AG04449 (cell line): ENCODE results near the gene TAGLN.

ENCODE experiments used
- CTCF ChIA-PET: fragments of 350-600 bp; formaldehyde crosslinking; extraction: SDS; loops from one replicate; lab custom pipeline; 2021; ENCODE audit warnings: antibody characterized with exemption; lab: Yijun Ruan, JAX
- POLR2A ChIA-PET: fragments of 400-600, 350-600 bp; formaldehyde crosslinking; extraction: SDS; loops from one replicate; lab custom pipeline; 2020; ENCODE audit warnings: antibody characterized with exemption, inconsistent platforms; lab: Yijun Ruan, JAX
- DNase-seq: peaks from one replicate; pipeline ENCODE4 v3.0.0-alpha.2; 2010; ENCODE audit warnings: low read depth, low spot score
- H3K4me3 ChIP-seq: 2 replicates; pipeline ENCODE4 v1.5.1; 2011; ENCODE audit warnings: low read depth, mild to moderate bottlenecking, control low read depth, low read length
- TF ChIP-seq, protein P1 (sequence below): IDR thresholded peaks from one replicate; pipeline ENCODE4 v1.5.1; 2011; ENCODE audit warnings: mild to moderate bottlenecking, moderate library complexity, low read length, control low read depth, inconsistent platforms; ENCODE audit not compliant: insufficient read depth; ENCODE audit errors: missing control alignments

Gene TAGLN

GRCh38 chr11:117187799-117188481, 11.2 kb upstream of the TAGLN start:
- CTCF ChIA-PET, result no interaction called here
- no peak overlapping the region for H3K4me3 ChIP-seq
- DNase-seq, result no peak
- POLR2A ChIA-PET, result no interaction called here
- TF ChIP-seq, protein P1, sequence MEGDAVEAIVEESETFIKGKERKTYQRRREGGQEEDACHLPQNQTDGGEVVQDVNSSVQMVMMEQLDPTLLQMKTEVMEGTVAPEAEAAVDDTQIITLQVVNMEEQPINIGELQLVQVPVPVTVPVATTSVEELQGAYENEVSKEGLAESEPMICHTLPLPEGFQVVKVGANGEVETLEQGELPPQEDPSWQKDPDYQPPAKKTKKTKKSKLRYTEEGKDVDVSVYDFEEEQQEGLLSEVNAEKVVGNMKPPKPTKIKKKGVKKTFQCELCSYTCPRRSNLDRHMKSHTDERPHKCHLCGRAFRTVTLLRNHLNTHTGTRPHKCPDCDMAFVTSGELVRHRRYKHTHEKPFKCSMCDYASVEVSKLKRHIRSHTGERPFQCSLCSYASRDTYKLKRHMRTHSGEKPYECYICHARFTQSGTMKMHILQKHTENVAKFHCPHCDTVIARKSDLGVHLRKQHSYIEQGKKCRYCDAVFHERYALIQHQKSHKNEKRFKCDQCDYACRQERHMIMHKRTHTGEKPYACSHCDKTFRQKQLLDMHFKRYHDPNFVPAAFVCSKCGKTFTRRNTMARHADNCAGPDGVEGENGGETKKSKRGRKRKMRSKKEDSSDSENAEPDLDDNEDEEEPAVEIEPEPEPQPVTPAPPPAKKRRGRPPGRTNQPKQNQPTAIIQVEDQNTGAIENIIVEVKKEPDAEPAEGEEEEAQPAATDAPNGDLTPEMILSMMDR, result no peak

- POLR2A ChIA-PET, result no interaction called here
- no peak for DNase-seq
- TF ChIP-seq, protein P1, result no peak
- CTCF ChIA-PET, result interaction anchor here (1.1 kb wide), 1 partner anchor 8 kb away, joined by 7 read pairs; no protein-coding TSS in a partner anchor
- H3K4me3 ChIP-seq, result no peak overlapping the region
These were observed 10.5 kb upstream of the TAGLN start for GRCh38 chr11:117188620-117189081.

DNA sequence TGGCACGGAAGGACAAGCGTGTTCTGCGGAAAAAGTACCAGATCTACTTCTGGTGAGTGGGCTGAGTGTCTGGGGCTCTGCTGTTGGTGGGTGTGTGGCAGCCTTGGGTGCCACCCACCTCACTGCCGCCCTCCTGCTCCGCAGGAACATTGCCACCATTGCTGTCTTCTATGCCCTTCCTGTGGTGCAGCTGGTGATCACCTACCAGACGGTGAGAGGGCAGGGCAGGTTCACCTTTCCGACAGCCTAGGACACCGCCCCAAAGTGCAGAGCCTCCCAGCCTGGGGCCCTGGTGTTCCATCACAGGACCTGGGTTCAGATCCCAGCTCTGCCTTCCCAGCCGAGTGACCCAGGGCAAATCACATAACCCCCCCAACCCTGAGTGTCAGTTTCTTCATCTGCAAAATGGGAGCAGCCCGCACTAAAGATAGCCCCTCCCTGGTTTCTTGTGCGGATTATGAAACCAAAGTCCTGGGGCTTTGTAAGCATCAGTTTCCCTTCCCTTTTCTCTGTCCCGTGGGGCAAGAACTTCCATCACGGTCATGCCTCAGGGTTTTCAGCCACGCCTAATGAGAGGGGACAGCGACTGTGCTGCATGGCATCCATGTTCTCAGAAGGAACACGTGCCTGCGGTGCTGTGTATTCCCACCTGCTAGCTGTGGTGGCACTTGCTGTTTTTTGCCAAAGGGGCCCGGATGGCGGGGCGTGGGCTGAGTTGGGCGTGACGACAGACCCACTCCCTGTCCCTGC, 9.8 kb upstream of the TAGLN start:
- H3K4me3 ChIP-seq, result no peak overlapping the region
- TF ChIP-seq, protein P1, result no peak
- no peak for DNase-seq
- CTCF ChIA-PET, result interaction anchor here (1.1 kb wide), 1 partner anchor 9 kb away, joined by 7 read pairs; no protein-coding TSS in a partner anchor
- POLR2A ChIA-PET, result no interaction called here

DNA sequence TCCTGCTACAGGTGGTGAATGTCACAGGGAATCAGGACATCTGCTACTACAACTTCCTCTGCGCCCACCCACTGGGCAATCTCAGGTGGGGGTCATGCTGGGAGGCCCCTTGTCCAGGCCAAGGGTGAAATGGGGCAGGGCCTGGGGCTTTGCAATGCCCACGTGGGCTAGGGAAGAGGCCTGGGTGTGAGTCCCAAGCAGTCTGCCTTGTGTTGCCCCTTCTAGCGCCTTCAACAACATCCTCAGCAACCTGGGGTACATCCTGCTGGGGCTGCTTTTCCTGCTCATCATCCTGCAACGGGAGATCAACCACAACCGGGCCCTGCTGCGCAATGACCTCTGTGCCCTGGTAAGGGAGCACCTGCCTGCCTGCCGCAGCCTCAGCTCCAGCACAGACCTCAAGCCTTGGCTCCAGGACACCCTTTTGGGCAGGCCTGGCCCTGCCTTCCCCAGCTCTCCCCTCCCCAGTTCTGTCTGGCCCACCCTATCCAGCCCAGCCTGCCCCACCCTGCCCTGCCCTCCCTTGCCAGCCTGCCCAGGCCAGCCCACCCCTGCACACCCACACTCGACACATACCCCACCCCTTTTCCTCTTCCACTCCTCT, 9.1 kb upstream of the TAGLN start:
- POLR2A ChIA-PET, result interaction anchor here (0.6 kb wide), 1 partner anchor 41 kb away, joined by 4 read pairs; no protein-coding TSS in a partner anchor

GRCh38 chr11:117191680-117192400, 7.3 kb upstream of the TAGLN start:
- ChIA-PET POLR2A (interaction anchor here (1.0 kb wide), 1 partner anchor 12 kb away, joined by 5 read pairs; no protein-coding TSS in a partner anchor), CTCF (interaction anchor here (1.1 to 11.5 kb wide), 3 partner anchors 10 to 35 kb away, joined by 3 to 133 read pairs (median 7); partner anchors contain the start of gene SIDT2)
- TF ChIP-seq, protein P1, result no peak
- H3K4me3 ChIP-seq, result no peak overlapping the region
- DNase-seq, result no peak

More for the DNA sequence above, 9.1 kb upstream of the TAGLN start:
- CTCF ChIA-PET, result interaction anchor here (1.1 to 11.5 kb wide), 3 partner anchors 9 to 37 kb away, joined by 7 to 133 read pairs (median 7); partner anchors contain the start of gene SIDT2
- TF ChIP-seq, protein P1, result no peak
- H3K4me3 ChIP-seq, result no peak overlapping the region
- no peak for DNase-seq
